Loucy (cell line): ENCODE data around the gene ARL11.

Experiments
- EZH2phosphoT487 ChIP-seq: fragments of 200-600 bp; IDR thresholded peaks from 2 replicates; pipeline ENCODE4 v1.6.1; 2018; ENCODE audit warnings: antibody characterized with exemption, mild to moderate bottlenecking, moderate library complexity, borderline replicate concordance
- TF ChIP-seq, protein P1 (sequence below): fragments of 200-600 bp; sonication (generic); conservative IDR thresholded peaks from 2 replicates; pipeline ENCODE4 v1.5.1; 2014; ENCODE audit warnings: mild to moderate bottlenecking, antibody characterized with exemption, low read length

DNA sequence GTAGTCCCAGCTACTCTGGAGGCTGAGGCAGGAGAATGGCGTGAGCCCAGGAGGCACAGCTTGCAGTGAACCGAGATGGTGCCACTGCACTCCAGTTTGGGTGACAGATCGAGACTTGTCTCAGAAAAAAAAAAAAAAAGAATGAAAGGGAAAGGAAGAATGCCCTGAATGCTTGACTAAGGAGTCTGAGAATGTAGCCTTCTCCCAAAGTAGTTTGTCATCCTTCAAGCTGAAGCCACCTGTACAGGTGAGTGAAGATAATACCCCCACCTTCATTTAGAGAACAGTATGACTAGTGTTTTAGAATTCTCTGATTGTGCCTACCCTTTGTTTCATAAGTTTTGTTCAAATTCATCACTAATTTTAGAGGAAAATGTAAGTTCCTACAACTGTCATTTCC lies 48.8 kb upstream of the ARL11 start:
- TF ChIP-seq, protein P1, sequence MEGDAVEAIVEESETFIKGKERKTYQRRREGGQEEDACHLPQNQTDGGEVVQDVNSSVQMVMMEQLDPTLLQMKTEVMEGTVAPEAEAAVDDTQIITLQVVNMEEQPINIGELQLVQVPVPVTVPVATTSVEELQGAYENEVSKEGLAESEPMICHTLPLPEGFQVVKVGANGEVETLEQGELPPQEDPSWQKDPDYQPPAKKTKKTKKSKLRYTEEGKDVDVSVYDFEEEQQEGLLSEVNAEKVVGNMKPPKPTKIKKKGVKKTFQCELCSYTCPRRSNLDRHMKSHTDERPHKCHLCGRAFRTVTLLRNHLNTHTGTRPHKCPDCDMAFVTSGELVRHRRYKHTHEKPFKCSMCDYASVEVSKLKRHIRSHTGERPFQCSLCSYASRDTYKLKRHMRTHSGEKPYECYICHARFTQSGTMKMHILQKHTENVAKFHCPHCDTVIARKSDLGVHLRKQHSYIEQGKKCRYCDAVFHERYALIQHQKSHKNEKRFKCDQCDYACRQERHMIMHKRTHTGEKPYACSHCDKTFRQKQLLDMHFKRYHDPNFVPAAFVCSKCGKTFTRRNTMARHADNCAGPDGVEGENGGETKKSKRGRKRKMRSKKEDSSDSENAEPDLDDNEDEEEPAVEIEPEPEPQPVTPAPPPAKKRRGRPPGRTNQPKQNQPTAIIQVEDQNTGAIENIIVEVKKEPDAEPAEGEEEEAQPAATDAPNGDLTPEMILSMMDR: no peak
- TF ChIP-seq EZH2phosphoT487: no peak
